NCI-H1105 treated with DMSO at 0.1 percent for 48 hours (cell line): ENCODE data around the gene NSMF.
"Not testable (repeated sequence)": the region's sequence is repeated elsewhere in the genome, so short reads cannot be mapped to it uniquely, and the experiment has no call there.

Source experiments
- DNase-seq: peaks from one replicate; lab custom pipeline; 2025; lab: John Stamatoyannopoulos, UW

NSMF gene

DNA sequence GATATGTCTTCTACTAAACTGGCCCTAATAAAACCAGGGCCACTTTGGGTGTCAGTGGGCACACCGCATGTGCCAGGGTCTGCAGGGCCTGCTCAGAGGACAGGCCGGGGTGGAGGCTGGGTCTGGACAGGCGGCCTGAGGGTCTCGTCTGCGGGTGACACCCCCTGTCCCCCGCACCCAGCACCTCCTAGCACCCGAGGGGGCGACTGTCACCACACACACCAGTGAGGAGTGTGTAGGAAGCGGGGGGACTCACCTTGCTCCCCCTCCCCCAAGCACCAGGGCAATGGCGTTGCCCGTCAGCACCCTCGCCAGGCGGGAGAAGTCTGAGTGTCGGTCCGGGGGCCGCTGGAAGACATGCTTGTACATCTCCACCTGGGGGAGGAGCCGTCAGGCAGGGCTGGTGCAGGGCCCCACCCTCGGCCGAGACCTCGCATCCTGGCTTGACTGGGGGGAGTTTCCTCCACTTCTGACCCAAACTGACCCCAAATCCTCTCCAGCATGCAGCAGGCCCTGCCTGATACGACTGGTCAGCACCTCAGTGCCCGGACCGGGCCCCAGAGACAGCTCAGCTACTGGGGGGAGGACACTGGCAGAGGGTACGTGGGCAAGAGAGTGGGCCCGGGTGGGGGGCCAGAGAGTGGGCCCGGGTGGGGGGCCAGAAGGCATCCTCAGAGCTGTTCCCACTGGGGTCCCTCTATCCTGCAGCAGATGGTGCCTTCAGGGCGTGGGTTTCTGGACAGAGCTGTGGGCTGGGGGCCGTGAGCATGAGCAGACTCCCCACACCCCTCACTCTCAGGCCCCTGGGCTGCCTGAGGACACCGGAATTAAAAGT lies 18.9 kb upstream of the NSMF start:
- no peak for DNase-seq

DNA sequence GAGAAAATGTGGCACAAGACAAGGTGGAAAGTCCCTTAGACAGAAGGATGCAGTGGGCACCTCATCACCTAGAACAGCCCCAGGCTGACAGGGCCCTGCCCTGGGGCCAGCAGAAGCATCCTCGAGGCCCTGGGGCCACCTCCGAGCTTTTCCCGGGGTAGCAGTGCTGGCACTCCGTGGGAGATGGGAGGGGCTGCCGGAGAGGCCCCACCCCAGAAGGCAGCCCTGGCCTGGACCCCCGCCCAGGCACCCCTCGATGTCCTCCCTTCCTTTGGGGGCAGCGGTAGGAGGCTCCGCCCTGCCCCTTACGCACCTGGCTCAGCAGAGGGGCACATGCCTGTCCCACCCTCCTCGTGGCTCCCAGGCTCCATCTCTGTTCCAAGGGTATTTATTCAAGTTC lies 17.7 kb upstream of the NSMF start:
- no peak for DNase-seq

DNA sequence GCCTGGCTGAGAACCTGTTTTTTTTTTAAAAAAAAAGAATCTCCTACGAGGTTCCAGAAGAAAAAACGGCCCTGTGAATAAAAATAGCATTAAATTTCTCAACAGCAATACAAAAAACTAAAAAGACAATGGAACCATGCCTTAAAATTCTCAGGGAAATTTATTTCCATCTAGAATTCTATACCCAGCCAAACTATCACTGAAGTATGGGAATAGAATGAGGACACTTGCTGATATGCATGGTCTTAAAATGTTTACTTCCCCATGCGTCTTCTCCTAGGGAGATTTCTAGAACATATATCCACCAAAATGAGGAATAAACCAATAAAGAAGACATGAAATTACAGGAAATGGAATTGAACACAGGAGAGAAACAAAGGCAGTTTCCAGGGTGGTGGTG lies 16.5 kb upstream of the NSMF start:
- DNase-seq = no peak

DNA sequence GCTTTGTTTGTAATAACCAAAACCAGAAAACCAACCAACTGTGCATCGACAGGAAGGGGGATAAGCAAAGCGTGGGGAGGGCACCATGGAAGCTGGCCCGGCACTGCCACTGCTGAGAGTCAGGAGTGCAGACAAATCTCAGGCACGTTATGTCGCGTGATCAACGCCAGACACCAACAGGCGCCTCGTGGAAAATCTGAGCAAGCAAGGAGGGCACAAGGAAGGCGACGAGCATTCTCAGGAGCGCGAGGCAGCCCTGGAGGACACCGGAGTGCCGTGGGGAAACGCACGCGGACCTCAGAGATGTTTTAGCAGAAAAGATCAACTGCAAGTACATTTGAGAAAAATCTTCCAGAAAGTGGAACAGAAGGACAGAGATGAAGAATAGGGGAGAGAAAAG lies 15.1 kb upstream of the NSMF start:
- DNase-seq = no peak

DNA sequence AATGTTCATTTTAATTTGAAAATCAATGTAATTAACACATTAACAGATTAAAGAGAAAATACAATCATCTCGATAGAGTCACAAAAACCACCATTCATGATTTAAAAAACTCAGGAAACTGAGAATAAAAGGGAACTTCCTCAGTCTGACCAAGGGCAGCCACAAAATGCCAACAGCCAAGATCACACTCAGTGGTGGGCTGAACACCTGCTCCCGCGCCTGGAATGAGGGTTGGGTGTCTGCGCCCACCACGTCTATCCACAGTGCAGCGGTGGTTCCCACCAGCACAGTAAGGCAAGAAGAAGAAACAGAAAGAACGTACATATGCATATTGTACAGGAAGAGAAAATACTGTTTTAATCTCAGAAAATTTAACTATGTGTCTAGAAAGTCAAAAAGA lies 11.7 kb upstream of the NSMF start:
- DNase-seq = no peak

DNA sequence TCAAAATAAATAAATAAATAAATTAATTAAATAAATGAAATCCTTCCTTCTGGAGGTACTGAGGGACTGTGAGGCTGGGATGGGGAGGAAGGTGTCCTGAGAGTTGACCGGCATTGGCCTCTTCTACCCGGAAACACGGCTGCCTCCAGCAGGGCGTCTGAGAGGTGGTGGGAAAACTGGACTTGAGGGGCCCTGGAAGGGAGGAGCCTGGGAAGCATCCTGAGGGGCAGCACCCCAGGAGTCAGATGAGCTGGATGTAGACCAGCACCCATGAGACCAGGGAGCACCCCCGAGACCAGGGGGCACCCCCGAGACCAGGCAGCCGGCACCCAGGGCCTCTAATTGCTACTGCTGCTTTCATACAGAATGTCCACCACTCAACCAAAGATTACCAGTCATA lies 8.8 kb upstream of the NSMF start:
- DNase-seq = no peak

DNA sequence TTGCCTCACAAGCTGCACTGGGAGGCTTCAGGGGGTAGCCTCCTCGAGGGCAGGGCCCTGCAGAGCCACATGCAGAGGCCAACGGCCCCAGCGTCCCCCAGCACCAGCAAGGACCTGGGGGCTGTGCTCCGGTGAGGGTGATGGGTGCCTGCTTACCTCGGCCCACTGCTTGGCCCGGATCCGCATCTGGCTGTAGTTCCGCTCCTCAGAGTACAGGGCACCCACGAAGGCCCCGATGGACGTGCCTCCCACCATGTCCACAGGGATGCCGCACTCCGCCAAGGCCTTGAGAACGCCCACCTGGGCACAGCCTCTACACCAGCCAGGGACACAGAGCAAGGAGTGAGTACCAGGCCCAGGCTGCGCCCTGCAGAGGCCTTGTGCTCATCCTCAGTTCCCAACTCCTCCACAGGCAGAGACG lies 8.0 kb upstream of the NSMF start:
- no peak for DNase-seq

DNA sequence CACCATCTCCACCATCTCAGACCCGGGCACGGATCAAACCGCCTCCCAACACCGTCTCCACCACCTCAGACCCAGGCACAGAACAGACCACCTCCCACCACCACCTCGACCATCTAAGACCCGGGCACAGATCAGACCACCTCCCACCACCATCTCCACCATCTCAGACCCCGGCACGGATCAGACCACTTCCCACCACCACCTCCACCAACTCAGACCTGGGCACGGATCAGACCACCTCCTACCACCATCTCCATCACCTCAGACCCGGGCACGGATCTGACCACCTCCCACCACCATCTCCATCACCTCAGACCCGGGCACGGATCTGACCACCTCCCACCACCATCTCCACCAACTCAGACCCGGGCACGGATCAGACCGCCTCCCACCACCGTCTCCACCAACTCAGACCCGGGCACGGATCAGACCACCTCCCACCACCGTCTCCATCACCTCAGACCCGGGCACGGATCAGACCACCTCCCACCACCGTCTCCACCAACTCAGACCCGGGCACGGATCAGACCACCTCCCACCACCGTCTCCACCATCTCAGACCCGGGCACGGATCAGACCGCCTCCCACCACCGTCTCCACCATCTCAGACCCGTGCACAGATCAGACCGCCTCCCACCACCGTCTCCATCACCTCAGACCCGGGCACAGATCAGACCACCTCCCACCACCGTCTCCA lies 7.4 kb upstream of the NSMF start:
- not testable (repeated sequence) for DNase-seq

DNA sequence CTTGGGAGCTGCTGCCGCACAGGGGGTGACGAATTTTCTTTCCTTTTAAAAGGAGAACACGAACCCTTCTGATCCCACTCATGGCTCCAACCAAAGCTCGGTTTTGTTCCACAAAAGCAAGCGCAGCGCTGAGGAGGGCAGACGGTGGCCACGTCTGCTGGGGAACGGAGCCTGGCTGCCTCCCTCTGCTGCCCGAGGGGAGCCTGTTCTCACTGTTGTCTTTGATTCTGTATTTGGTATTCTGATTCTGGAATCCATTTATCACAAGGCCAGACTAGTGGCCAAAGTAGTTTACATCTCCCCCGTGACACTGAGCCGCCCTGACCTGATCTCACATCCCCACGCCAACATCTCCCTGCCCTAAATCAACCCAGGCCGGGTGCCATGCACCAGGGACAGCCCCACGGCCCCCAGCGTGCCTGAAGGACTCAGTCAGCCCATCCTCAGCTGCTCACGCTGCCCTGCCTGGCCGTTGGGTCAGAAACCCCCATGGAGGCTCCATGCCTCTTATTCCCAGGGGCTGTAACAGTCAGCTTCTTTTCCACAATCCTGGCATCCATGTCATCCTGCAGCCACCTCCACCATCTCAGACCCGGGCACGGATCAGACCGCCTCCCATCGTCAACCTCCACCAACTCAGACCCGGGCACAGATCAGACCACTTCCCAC lies 6.7 kb upstream of the NSMF start:
- DNase-seq = no peak

DNA sequence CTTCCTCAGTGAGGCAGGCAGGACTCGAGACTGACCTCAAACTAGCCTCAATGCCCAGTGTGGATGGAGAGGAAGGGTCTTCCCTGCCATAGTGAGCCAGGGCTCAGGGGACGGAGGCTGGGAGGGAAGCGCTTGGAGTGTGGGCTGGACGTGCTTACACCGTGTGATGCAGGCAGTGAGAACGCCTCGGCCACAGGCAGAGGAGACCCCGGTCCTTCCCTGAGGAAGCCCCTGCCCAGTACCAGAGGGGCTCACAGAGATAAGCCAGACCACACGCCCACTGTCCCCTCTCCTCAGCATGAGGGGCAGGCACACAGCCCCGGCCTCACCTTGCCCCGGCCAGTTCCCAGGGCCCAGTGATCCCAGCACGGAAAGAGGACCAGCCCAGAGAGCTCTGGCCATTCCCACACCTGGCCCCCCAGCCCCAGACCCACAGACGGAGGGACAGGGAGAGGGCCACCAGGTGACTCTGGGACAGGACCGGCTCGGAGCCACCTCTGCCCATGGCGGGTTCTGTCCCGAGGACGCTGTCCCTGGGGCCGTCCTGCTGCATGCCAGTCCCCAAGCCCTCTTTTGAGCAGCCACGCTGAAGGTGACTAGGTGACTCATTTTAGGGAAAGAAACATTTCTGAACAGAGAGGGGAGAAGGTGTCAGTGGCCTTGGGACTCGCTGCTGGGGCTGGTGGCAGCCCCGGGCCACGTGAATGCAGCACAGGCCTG lies 6.0 kb upstream of the NSMF start:
- DNase-seq = no peak

DNA sequence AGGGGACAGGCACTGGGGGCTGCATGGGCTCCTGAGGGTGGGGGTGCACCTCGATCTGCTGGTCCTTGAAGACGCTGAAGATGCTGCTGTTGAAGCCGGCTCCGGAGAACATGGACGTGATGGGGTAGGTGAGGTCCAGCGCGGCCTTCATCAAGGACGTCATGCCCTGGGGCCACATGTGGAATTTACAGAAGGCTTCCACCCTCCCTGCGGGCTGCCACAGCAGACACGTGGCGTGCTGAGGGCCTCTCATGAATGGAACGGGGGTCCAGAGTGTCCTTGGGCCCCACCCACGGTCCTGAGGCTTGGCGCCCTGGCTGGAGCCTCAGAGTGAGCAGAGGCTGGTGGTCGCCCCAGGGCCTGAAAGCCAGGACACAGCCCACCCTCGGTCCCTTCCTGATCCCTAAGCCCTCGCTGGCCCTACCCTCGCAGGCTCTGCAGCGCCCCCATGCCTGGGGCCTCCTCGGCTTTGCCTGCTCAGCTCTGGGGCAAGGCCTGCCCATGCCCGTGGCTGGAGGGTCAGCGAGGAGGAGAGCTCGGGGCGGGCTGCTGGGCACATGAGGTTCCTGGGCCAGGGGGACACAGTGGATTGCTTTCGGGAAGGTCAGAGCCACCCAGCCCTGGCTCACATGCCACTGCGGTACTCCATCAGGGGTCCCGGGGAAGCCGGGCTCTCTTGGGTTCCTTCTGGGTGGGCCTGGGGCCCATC lies 5.3 kb upstream of the NSMF start:
- no peak for DNase-seq

DNA sequence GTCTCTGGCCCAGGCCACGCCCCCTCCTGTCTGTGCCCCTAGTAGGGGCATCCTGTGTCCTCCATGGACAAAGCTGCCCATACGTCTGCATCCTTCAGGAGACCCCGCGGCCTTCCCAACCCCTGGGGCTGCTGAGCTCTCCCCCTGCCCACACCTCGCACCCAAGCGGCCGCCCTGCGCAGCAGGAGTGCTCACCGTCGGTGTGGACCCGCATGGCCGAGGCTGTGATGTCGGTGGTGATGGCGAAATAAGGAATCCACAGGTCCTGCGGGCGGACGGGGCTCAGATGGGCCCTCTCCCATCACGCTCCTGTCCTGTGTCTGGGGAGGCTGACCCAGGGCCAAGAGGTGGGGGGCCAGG lies 4.8 kb upstream of the NSMF start:
- DNase-seq = no peak

DNA sequence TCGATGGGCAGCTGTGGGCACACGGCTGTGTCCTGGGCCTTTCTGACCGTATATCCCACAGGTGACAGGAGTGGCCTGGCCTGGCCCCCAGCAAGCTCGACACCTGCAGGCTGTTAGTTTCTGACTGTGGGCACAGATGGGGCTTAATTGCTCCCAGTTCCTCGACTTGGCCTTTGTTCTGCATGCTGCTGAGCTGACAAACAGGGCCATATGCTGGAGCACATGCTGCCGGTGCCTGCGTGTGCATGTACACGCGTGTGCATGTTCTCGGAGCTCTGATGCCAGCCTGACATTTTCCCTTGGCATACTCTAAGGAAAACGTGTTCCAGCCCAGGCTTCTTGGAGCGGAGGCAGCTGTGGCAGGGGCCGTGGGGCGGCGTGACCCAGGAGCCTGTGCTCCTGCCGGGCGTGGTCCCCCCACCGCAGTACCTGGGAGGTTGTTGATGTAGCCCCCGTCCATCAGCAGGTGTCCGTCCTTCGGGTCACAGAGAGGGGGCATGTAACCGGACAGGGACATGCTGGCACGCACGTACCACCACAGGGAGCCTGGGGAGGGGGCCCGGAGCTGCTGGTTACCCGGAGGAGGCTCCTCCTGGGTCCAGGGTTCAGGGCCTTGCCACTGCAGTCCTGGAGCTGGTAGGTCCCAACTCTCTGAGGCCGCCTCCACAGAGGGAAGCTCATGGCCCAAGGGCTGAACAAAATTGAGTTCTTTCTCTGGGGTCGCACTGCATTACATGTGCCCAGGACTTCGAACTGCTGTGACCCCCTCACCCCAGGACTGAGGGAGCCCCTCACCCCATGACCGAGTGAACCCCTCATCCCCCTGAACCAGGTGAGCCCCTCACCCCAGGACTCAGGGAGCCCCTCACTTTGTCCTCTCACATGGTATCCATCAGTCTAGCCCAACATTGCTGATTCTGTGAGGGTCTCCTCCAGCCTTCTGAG lies 4.1 kb upstream of the NSMF start:
- no peak for DNase-seq

DNA sequence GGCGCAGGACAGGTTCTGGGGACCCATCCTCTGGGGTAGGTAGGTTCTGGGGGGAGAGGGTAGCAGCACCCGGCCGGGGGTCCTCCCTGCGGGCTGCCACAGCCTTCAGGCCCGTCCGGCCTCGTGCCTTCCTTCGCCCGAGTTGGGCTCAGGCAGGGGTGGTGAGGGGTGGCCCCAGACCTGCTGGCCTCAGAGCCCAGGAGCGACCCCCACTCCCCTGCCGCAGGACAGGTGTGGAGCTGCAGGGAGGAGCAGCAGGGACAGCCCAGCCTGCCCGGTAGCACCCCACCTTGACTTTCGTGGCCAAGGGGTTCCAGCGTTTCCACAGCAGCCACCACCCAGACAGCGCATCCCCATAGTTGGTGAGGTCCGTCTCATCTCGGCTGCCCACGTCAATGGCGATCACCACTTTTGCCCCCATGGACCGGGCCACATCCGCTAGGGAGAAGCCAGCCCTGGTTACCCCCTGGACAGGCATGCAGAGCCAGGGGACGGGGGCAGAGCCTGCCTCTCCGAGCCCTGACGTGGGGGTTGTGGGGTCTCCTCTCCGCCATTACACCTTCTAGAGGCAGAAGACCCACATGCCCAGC lies 3.4 kb upstream of the NSMF start:
- DNase-seq = no peak

DNA sequence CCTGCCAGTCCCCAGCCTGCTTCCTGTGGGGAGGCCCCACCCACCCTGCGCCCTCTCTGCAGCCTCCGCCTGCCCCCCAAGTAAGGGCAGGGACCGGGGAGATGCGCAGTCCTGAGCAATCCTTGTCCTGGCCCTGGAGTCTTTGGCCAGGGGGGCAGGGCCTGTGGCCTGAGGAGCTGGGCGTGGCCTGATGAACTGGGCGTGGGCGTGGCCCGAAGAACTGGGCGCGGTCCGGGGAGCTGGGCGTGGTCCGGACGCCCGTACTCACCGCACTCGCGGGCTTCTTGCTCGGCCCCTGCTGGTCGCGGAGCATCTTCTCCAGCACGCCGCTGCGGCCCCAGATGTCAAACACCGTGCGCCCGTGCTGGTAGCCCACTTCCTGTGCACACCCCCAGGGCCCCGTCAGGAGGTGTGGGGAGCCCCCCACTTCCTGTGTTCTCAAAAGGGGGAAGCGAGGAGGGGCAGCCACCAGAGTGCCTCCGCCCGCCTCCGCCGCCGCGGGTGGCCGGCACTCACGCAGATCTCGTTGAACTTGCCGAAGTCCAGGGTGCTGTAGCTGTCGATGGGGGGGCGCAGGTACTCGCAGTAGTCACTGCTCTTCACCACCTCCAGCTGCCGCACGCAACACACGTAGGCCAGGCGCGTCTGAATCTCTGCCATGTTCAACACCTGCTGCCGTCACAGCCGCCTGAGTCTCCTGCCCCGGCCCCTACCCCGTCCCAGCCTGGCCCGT lies 2.7 kb upstream of the NSMF start:
- no peak for DNase-seq

DNA sequence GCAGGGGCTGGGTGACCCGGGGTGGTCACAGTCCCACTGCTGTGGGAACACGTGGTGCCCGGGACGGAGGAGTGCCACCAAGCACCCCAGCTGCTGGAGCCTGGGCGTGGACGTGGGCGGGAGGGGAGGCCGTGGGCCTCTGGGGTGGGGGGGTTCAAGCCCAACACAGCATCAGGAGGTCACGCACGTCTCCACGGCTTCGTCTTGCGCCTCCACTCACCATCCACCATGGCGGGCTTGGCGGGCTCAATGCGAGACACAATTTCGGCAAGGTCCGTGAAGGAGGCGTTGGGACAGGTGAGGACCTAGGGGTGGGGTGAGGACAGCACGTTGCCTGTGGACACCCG lies 2.2 kb upstream of the NSMF start:
- DNase-seq = no peak

DNA sequence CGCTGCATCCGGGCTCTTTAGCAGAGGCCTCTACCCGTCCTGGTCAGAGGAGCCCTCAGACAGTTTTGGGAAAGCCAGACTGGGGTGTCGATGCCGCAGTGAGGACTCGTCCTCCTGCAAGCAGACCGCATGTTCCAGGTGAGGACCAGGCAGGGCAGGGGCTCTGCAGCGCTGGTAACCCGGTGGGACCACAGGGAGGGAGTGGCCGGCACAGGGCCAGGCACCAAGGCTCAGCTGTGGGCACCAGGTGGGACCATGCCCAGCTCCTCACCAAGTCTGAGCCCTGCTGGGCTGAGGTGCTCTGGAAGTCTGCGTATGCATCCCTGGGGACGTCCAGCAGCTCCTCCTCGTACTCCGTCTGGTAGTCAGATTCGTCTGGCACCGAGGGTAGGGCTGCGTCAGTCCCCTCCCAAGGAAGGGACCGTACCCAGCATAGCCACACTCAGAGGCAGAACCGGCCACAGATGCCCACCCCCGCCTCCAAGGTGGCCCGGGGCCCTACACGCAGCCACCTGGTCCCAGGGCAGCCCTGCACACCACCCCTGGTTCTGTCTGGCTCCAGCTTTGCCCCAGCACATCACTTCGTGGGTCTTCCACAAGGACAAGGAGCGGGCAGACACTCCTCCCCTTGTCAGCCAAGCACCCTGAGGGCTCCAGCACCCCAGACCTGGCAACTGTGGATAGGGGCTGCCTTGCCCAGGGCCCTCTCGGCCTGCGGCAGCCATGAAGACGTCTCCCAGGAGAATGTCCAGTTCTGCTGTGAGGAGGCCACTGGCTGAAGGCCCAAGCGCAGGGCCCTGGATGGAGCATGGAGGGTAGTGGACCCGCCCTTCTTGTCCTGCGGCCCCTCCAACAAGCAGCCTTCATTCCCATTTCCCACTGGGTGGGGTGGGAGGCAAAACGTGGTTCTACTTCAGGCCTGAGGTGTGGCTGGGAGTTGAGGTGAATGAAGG lies 1.5 kb upstream of the NSMF start:
- DNase-seq = no peak

DNA sequence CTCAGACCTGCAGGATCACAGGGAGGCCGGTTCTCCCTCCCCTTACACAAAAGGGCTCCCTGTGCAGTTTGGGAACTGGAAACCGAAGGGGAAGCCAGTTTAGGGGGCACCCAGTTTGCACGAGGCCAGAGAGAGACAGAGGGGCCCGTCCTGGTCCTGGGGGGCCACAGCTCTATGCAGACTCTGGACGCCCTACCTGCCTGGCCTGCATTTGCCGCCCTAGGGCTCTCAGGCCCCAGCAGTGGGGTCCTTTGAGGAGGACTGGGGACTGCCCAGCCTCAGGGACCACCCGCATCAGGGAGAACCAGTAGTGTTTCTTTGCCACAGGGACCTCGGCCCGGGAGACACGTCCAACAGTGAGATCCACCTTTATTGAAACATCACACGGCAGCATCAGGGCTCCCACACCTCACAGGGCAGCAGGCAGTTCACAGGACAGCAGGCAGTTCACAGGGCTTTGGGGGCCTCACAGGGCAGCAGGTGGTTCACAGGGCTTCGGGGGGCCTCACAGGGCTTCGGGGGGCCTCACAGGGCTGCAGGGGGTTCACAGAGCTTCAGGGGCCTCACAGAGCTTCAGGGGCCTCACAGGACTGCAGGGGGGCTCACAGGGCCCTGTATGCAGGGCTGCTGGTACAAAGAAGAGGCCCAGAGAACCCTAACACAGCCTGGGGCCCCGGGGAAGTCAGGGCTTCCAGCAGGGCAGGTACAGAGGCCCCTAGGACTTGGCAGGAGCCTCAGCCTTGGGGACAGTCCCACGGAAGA lies 648 bp upstream of the NSMF start:
- DNase-seq = no peak
